ENCODE results near the gene TRIM3.

GRCh38 chr11:6485661-6486060, 11.9 kb upstream of the TRIM3 start:
- TF ChIP-seq POLR2A (IDR thresholded peaks at IDR 0.05) = no peak
- no peak for TF ChIP-seq CTCF (IDR thresholded peaks at IDR 0.05 in 4 of 5, conservative IDR thresholded peaks at IDR 0.05 in 1 of 5)
